GM12878 (cell line): ENCODE data around the gene ARMC3. TPM values are rescaled to one million over a fixed set of nuclear protein-coding genes. Genes with fewer than 3 reads are reported as not detected.

Source experiments
- ATAC-seq: fragments of 200-7000 bp; cut with Tn5 transposase; 3 replicates; pipeline ENCODE4 v1.9.1; 2020; ENCODE audit warnings: mild to moderate bottlenecking, moderate library complexity
- BruUV-seq: library from RNA; stranded (reverse); fragments of 400-500 nt; replicated peaks from 2 replicates; lab custom pipeline; 2021; lab: Mats Ljungman, UMichigan
- CTCF ChIA-PET: fragments of 300-600 bp; sonication (Branson Sonifier 250); formaldehyde crosslinking; extraction: SDS; loops from one replicate; lab custom pipeline; 2021; ENCODE audit warnings: inconsistent platforms; lab: Yijun Ruan, JAX
- POLR2A ChIA-PET: fragments of 350-600 bp; formaldehyde crosslinking; extraction: SDS; loops from one replicate; lab custom pipeline; 2021; ENCODE audit warnings: inconsistent platforms; lab: Charles Lee
- RAD21 ChIA-PET: fragments of 300-600 bp; sonication (Branson Sonifier 250); formaldehyde crosslinking; loops from one replicate; lab custom pipeline; 2023; ENCODE audit warnings: antibody characterized with exemption; ENCODE audit not compliant: unreplicated experiment; lab: Charles Lee
- SMC1A ChIA-PET: fragments of 300-600 bp; sonication (Branson Sonifier 250); formaldehyde crosslinking; loops from one replicate; lab custom pipeline; 2023; ENCODE audit not compliant: unreplicated experiment, uncharacterized antibody; lab: Charles Lee
- DNase-seq: peaks from one replicate; pipeline ENCODE4 v3.0.0-alpha.2; 2011; ENCODE audit warnings: low read depth, low spot score
- FAIRE-seq: peaks from 3 replicates; lab custom pipeline; 2011; peaks lifted over from hg19 to GRCh38; lab: Jason Lieb, UNC
- H2AFZ ChIP-seq: 2 replicates; pipeline ENCODE4 v1.6.0; 2011; ENCODE audit warnings: low read depth, low read length, control low read depth; ENCODE audit not compliant: control insufficient read depth
- H3K27ac ChIP-seq: 2 replicates; pipeline ENCODE4 v1.5.1; 2011; ENCODE audit warnings: control low read depth; ENCODE audit not compliant: control insufficient read depth, insufficient read depth
- H3K27me3 ChIP-seq, 2 experiments: replicated peaks in 1 of 2; 2 replicates each; pipeline versions ENCODE4 v1.6.0 to v1.6.1; 2011; ENCODE audit warnings: low read length in 1 of 2; ENCODE audit not compliant: control insufficient read depth in 2 of 2, insufficient read depth in 2 of 2
- H3K36me3 ChIP-seq, 2 experiments: 2 replicates each; pipeline ENCODE4 v1.5.1; 2011; ENCODE audit warnings: low read length in 1 of 2; ENCODE audit not compliant: control insufficient read depth in 2 of 2, insufficient read depth in 2 of 2
- H3K4me1 ChIP-seq: 2 replicates; pipeline ENCODE4 v1.6.1; 2011; ENCODE audit warnings: mild to moderate bottlenecking, low read length, moderate library complexity, mixed read lengths; ENCODE audit not compliant: control insufficient read depth, insufficient read depth
- H3K4me2 ChIP-seq: 2 replicates; pipeline ENCODE4 v1.6.0; 2011; ENCODE audit warnings: control low read depth; ENCODE audit not compliant: control insufficient read depth, insufficient read depth
- H3K4me3 ChIP-seq: fragments of 200-600 bp; sonication (generic); 2 replicates; pipeline ENCODE4 v1.5.1; 2016
- H3K79me2 ChIP-seq: 2 replicates; pipeline ENCODE4 v1.6.0; 2011; ENCODE audit warnings: low read length; ENCODE audit not compliant: control insufficient read depth, insufficient read depth
- H3K9ac ChIP-seq: 2 replicates; pipeline ENCODE4 v1.8.0; 2011; ENCODE audit warnings: low read length, control low read depth, mixed read lengths; ENCODE audit not compliant: control insufficient read depth, insufficient read depth
- H3K9me3 ChIP-seq: replicated peaks from 3 replicates; pipeline ENCODE4 v1.5.1; 2011; ENCODE audit warnings: mild to moderate bottlenecking, low read length; ENCODE audit not compliant: control insufficient read depth, insufficient read depth
- H4K20me1 ChIP-seq: 2 replicates; pipeline ENCODE4 v1.6.0; 2011; ENCODE audit not compliant: control insufficient read depth, insufficient read depth
- BCL3 ChIP-seq: IDR thresholded peaks from 2 replicates; pipeline ENCODE4 v1.6.1; 2011; ENCODE audit warnings: borderline replicate concordance, low read depth, mild to moderate bottlenecking, moderate library complexity, low read length; ENCODE audit not compliant: insufficient read depth, poor library complexity, severe bottlenecking
- CBFB ChIP-seq: IDR thresholded peaks from 2 replicates; pipeline ENCODE4 v1.6.1; 2016; ENCODE audit warnings: antibody characterized with exemption, low read depth
- CREB1 ChIP-seq: IDR thresholded peaks from 2 replicates; pipeline ENCODE4 v1.6.1; 2012; ENCODE audit warnings: low read depth, mild to moderate bottlenecking, inconsistent platforms
- JUND ChIP-seq: IDR thresholded peaks from 2 replicates; pipeline ENCODE4 v1.6.1; 2012; ENCODE audit warnings: low read depth, mild to moderate bottlenecking, low read length, improper control_type of control experiment, moderate library complexity
- MLLT1 ChIP-seq: fragments of 450-650 bp; IDR thresholded peaks from 2 replicates; pipeline ENCODE4 v1.6.1; 2016; ENCODE audit warnings: mild to moderate bottlenecking
- MTA3 ChIP-seq: IDR thresholded peaks from 2 replicates; pipeline ENCODE4 v1.6.1; 2012; ENCODE audit warnings: low read length, inconsistent platforms, borderline replicate concordance
- PBX3 ChIP-seq: IDR thresholded peaks from 2 replicates; pipeline ENCODE4 v1.6.1; 2011; ENCODE audit warnings: mild to moderate bottlenecking, low read depth, low read length, moderate library complexity; ENCODE audit not compliant: insufficient replicate concordance
- RAD51 ChIP-seq: fragments of 450-650 bp; IDR thresholded peaks from 2 replicates; pipeline ENCODE4 v1.6.1; 2016; ENCODE audit warnings: moderate library complexity, mild to moderate bottlenecking, inconsistent platforms
- RB1 ChIP-seq: fragments of 450-650 bp; formaldehyde crosslinking; IDR thresholded peaks from 2 replicates; pipeline ENCODE4 v1.6.1; 2017; ENCODE audit warnings: mild to moderate bottlenecking, borderline replicate concordance
- RBBP5 ChIP-seq: fragments of 200-600 bp; sonication (generic); conservative IDR thresholded peaks from 2 replicates; pipeline ENCODE4 v1.6.1; 2016
- SIX5 ChIP-seq: IDR thresholded peaks from 2 replicates; pipeline ENCODE4 v1.6.1; 2011; ENCODE audit warnings: mild to moderate bottlenecking, low read depth, low read length, moderate library complexity; ENCODE audit not compliant: severe bottlenecking
- WRNIP1 ChIP-seq: IDR thresholded peaks from 2 replicates; pipeline ENCODE4 v1.6.1; 2011; ENCODE audit warnings: low read depth, low read length, improper control_type of control experiment, borderline replicate concordance
- ZBTB40 ChIP-seq: fragments of 450-650 bp; IDR thresholded peaks from 2 replicates; pipeline ENCODE4 v1.6.1; 2016; ENCODE audit warnings: mild to moderate bottlenecking, moderate library complexity, borderline replicate concordance
- ZSCAN29 ChIP-seq: fragments of 450-650 bp; IDR thresholded peaks from 2 replicates; pipeline ENCODE4 v1.6.1; 2017; ENCODE audit warnings: mild to moderate bottlenecking, moderate library complexity
- WGBS: methylation state at CpG from one replicate; pipeline ENCODE4 v1.1.6; 2016; ENCODE audit warnings: low lambda C conversion rate; ENCODE audit not compliant: insufficient replicate concordance, insufficient coverage; ENCODE audit errors: missing lambda C conversion rate; 5-methylcytosine and 5-hydroxymethylcytosine counted together
- in situ Hi-C: fragments of 300-500 bp; cut with MboI; formaldehyde crosslinking; loops from 9 replicates; pipeline ENCODE4 v1.14.3; 2018; ENCODE audit warnings: mixed read lengths
- intact Hi-C: fragments of 100-400 bp; cut with micrococcal nuclease; formaldehyde crosslinking; loops from one replicate; pipeline ENCODE4 v1.14.2; 2022; ENCODE audit not compliant: unreplicated experiment
- polyA plus RNA-seq, 11 experiments: library from polyadenylated mRNA; depleted of rRNA in 4 of 11; unstranded in 6 of 11; stranded (reverse) in 5 of 11; fragments of >200 nt; fragmentation: Nextera tagmentation in 4 of 11; fragmentation: Illumina TruSeq in 1 of 11; extraction: Ambion mirVana in 4 of 11; extraction: Trizol in 1 of 11; gene quantifications; 1 replicate in 1 of 11; 2 replicates in 10 of 11; pipeline versions ENCODE4 v1.2.1 to v1.2.3, GENCODE V29; 2011 to 2016; ENCODE audit warnings: inconsistent platforms in 2 of 11, missing spikeins in 2 of 11, low read depth in 1 of 11
- total RNA-seq, 4 experiments: library from RNA; depleted of rRNA in 3 of 4; stranded (reverse); fragments of >200 nt in 3 of 4; fragmentation: Illumina TruSeq in 1 of 4; extraction: Trizol in 1 of 4; gene quantifications; 2 replicates each; pipeline versions ENCODE4 v1.2.1 to v1.2.3, GENCODE V29; 2013 to 2021

Gene ARMC3
- total and polyA plus RNA-seq, 10 of the 15 experiments (the other 5 are each of a cell fraction or from before 2014, with no cell fraction given), result 0.01 to 0.06 TPM; not detected in 8

GRCh38 chr10:22899775-22900174 lies 28.1 kb upstream of the ARMC3 start:
- no peak for FAIRE-seq
- Histone ChIP-seq H3K36me3 (no peaks in the 10 kb centered on the region), H3K9ac (no peak overlapping the region), H3K4me1 (no peaks in the 10 kb centered on the region), H3K27me3 (no peaks in the 10 kb centered on the region)
- in situ Hi-C loops, result no loop called here
- CTCF ChIA-PET, result no interaction called here
- TF ChIP-seq JUND (no peak), MLLT1 (no peak), CREB1 (no peak), ZSCAN29 (no peak), SIX5 (no peak), WRNIP1 (no peak), BCL3 (no peak), CBFB (no peak), RBBP5 (no peak), ZBTB40 (no peak), RAD51 (no peak), PBX3 (no peak), RB1 (no peak), MTA3 (no peak)
- TF ChIP-seq, all 136 proteins: peak for 0
- DNase-seq (no peak), ATAC-seq (no peak)
- POLR2A ChIA-PET, result no interaction called here
- Histone ChIP-seq H3K4me3 (no peak overlapping the region), H3K79me2 (no peaks in the 10 kb centered on the region), H4K20me1 (no peaks in the 10 kb centered on the region), H3K27ac (no peak overlapping the region), H3K4me2 (no peak overlapping the region), H3K9me3 (no peaks in the 10 kb centered on the region; the same call in 2 of the 3 replicates), H2AFZ (no peak overlapping the region)
- RAD21 ChIA-PET, result no interaction called here
- no TSS peak for BruUV-seq
- SMC1A ChIA-PET, result interaction anchor here (1.0 kb wide), 1 partner anchor 157 kb away, joined by 3 read pairs; no protein-coding TSS in a partner anchor
- WGBS, result 0% methylated on average over 1 of the region's 1 CpG
- intact Hi-C loops, result no loop called here
